Activated CD8-positive, alpha-beta memory T cell treated with anti-CD3 and anti-CD28 coated beads, Interleukin-2, amount 50 U/mL, for 1 hour (primary cell): ENCODE measurements around the gene SPO11.

Experiments used
- DNase-seq: peaks from one replicate; pipeline ENCODE4 v3.0.0-alpha.2; 2020; ENCODE audit errors: extremely low read depth

The SPO11 gene

GRCh38 chr20:57310821-57311514, 18.6 kb upstream of the SPO11 start:
- no peak for DNase-seq

- no peak for DNase-seq
Measured at GRCh38 chr20:57312138-57312537, 17.5 kb upstream of the SPO11 start.

GRCh38 chr20:57313230-57313629, 16.4 kb upstream of the SPO11 start:
- no peak for DNase-seq

GRCh38 chr20:57313951-57314350, 15.7 kb upstream of the SPO11 start:
- DNase-seq: no peak

- no peak for DNase-seq
Measured at GRCh38 chr20:57315083-57315975, 14.3 kb upstream of the SPO11 start.

- DNase-seq: no peak
Measured at GRCh38 chr20:57315976-57316480, 13.6 kb upstream of the SPO11 start.

- no peak for DNase-seq
Measured at GRCh38 chr20:57316795-57317201, 12.8 kb upstream of the SPO11 start.

GRCh38 chr20:57317316-57317788, 12.3 kb upstream of the SPO11 start:
- DNase-seq: no peak

- DNase-seq: no peak
Measured at GRCh38 chr20:57317789-57318371, 11.7 kb upstream of the SPO11 start.

GRCh38 chr20:57319584-57319983, 10.0 kb upstream of the SPO11 start:
- no peak for DNase-seq

GRCh38 chr20:57320358-57320757, 9.2 kb upstream of the SPO11 start:
- DNase-seq: no peak

- DNase-seq: no peak
Measured at GRCh38 chr20:57321142-57321541, 8.5 kb upstream of the SPO11 start.

- DNase-seq: no peak
Measured at GRCh38 chr20:57322476-57322875, 7.1 kb upstream of the SPO11 start.

GRCh38 chr20:57323034-57323433, 6.6 kb upstream of the SPO11 start:
- no peak for DNase-seq

GRCh38 chr20:57325632-57326356, 3.8 kb upstream of the SPO11 start:
- no peak for DNase-seq

GRCh38 chr20:57326667-57327455, 2.7 kb upstream of the SPO11 start:
- no peak for DNase-seq

GRCh38 chr20:57327820-57328219, 1.8 kb upstream of the SPO11 start:
- no peak for DNase-seq

GRCh38 chr20:57330998-57331397, 1.4 kb downstream of the SPO11 start:
- no peak for DNase-seq

- DNase-seq: no peak
Measured at GRCh38 chr20:57332105-57333089, 2.8 kb downstream of the SPO11 start.

- DNase-seq: no peak
Measured at GRCh38 chr20:57335392-57335791, 5.8 kb downstream of the SPO11 start.
